HEK293T (cell line): ENCODE results near the gene ZNF579.

Experiments used
- CTCF ChIA-PET: fragments of 350-600 bp; formaldehyde crosslinking; extraction: SDS; loops from one replicate; lab custom pipeline; 2021; ENCODE audit warnings: antibody characterized with exemption, inconsistent platforms; lab: Yijun Ruan, JAX
- POLR2A ChIA-PET: fragments of 350-600 bp; formaldehyde crosslinking; extraction: SDS; loops from one replicate; lab custom pipeline; 2020; ENCODE audit warnings: antibody characterized with exemption, inconsistent platforms; lab: Yijun Ruan, JAX
- DNase-seq: peaks from one replicate; pipeline ENCODE4 v3.0.0; 2012; ENCODE audit warnings: mixed read lengths; ENCODE audit errors: extremely low spot score
- ARNT ChIP-seq: fragments of 450-650 bp; IDR thresholded peaks from 2 replicates; pipeline ENCODE4 v1.6.1; 2017; ENCODE audit warnings: mild to moderate bottlenecking
- BHLHE40 ChIP-seq: fragments of 450-650 bp; IDR thresholded peaks from 2 replicates; pipeline ENCODE4 v1.6.1; 2016; ENCODE audit warnings: mild to moderate bottlenecking, moderate library complexity, borderline replicate concordance
- CTBP1 ChIP-seq: fragments of 450-650 bp; IDR thresholded peaks from 2 replicates; pipeline ENCODE4 v1.6.1; 2016; ENCODE audit warnings: borderline replicate concordance
- ELF4 ChIP-seq: fragments of 450-650 bp; IDR thresholded peaks from 2 replicates; pipeline ENCODE4 v1.6.1; 2017; ENCODE audit warnings: antibody characterized with exemption
- FOXA1 ChIP-seq: fragments of 450-650 bp; IDR thresholded peaks from 2 replicates; pipeline ENCODE4 v1.6.1; 2016; ENCODE audit warnings: mild to moderate bottlenecking
- FOXK2 ChIP-seq: fragments of 450-650 bp; IDR thresholded peaks from 2 replicates; pipeline ENCODE4 v1.6.1; 2016; ENCODE audit warnings: mild to moderate bottlenecking
- FOXM1 ChIP-seq: fragments of 450-650 bp; IDR thresholded peaks from 2 replicates; pipeline ENCODE4 v1.6.1; 2017; ENCODE audit warnings: mild to moderate bottlenecking, borderline replicate concordance
- HDGF ChIP-seq: fragments of 450-650 bp; IDR thresholded peaks from 2 replicates; pipeline ENCODE4 v1.6.1; 2017; ENCODE audit warnings: antibody characterized with exemption, borderline replicate concordance
- L3MBTL2 ChIP-seq: fragments of 450-650 bp; conservative IDR thresholded peaks from 2 replicates; pipeline ENCODE4 v1.6.1; 2016; ENCODE audit warnings: mild to moderate bottlenecking
- LEF1 ChIP-seq: fragments of 450-650 bp; IDR thresholded peaks from 2 replicates; pipeline ENCODE4 v1.6.1; 2017; ENCODE audit warnings: mild to moderate bottlenecking, borderline replicate concordance
- NFRKB ChIP-seq: fragments of 450-650 bp; IDR thresholded peaks from 2 replicates; pipeline ENCODE4 v1.6.1; 2016; ENCODE audit warnings: mild to moderate bottlenecking, moderate library complexity
- PKNOX1 ChIP-seq: fragments of 450-650 bp; IDR thresholded peaks from 2 replicates; pipeline ENCODE4 v1.6.1; 2016
- SP1 ChIP-seq: fragments of 450-650 bp; IDR thresholded peaks from 2 replicates; pipeline ENCODE4 v1.6.1; 2017
- SUZ12 ChIP-seq: fragments of 450-650 bp; IDR thresholded peaks from 2 replicates; pipeline ENCODE4 v1.6.1; 2016; ENCODE audit warnings: mild to moderate bottlenecking
- TARDBP ChIP-seq: fragments of 450-650 bp; IDR thresholded peaks from 2 replicates; pipeline ENCODE4 v1.6.1; 2016
- ZNF384 ChIP-seq: fragments of 450-650 bp; IDR thresholded peaks from 2 replicates; pipeline ENCODE4 v1.6.1; 2016

The ZNF579 gene

GRCh38 chr19:55617426-55617825, 36.8 kb upstream of the ZNF579 start:
- ChIA-PET CTCF (interaction anchor here (0.8 kb wide), 1 partner anchor 11 kb away, joined by 3 read pairs; the partner anchor contains the start of gene ZNF865), POLR2A (interaction anchor here (0.7 kb wide), 1 partner anchor 214 kb away, joined by 3 read pairs; no protein-coding TSS in a partner anchor)
- DNase-seq: no peak

GRCh38 chr19:55616395-55616875, 35.8 kb upstream of the ZNF579 start:
- CTCF ChIA-PET: no interaction called here
- no peak for DNase-seq
- TF ChIP-seq ARNT (no peak), SUZ12 (no peak), HDGF (no peak), PKNOX1 (no peak), FOXM1 (no peak), TARDBP (no peak), ZNF384 (no peak), ELF4 (no peak), CTBP1 (no peak), SP1 (no peak), FOXK2 (no peak), LEF1 (no peak), FOXA1 (no peak), BHLHE40 (no peak), L3MBTL2 (no peak), NFRKB (no peak)
- POLR2A ChIA-PET: no interaction called here

More at GRCh38 chr19:55617426-55617825, 36.8 kb upstream of the ZNF579 start:
- TF ChIP-seq TARDBP: no peak
- TF ChIP-seq BHLHE40: no peak
- no peak for TF ChIP-seq FOXM1

- CTCF ChIA-PET: no interaction called here
- DNase-seq: no peak
These were observed 35.1 kb upstream of the ZNF579 start for GRCh38 chr19:55615543-55616394.

GRCh38 chr19:55614711-55615542, 34.3 kb upstream of the ZNF579 start:
- TF ChIP-seq L3MBTL2 (no peak), HDGF (no peak), SUZ12 (no peak), BHLHE40 (no peak), FOXK2 (no peak), NFRKB (no peak), ELF4 (no peak), FOXM1 (no peak), FOXA1 (no peak), PKNOX1 (no peak), SP1 (no peak), ZNF384 (no peak), LEF1 (no peak), TARDBP (no peak)
- ChIA-PET CTCF (no interaction called here), POLR2A (no interaction called here)
- DNase-seq: no peak

More at GRCh38 chr19:55615543-55616394, 35.1 kb upstream of the ZNF579 start:
- POLR2A ChIA-PET: no interaction called here
- TF ChIP-seq FOXA1: no peak

GRCh38 chr19:55613930-55614710, 33.5 kb upstream of the ZNF579 start:
- POLR2A ChIA-PET: no interaction called here
- DNase-seq: no peak
- TF ChIP-seq TARDBP (no peak), ZNF384 (no peak), CTBP1 (no peak), NFRKB (no peak)
- CTCF ChIA-PET: no interaction called here

GRCh38 chr19:55613396-55613795, 32.7 kb upstream of the ZNF579 start:
- DNase-seq: no peak
- POLR2A ChIA-PET: interaction anchor here (1.3 kb wide), 1 partner anchor 14 kb away, joined by 3 read pairs; the partner anchor contains the start of gene FIZ1
- CTCF ChIA-PET: no interaction called here
- TF ChIP-seq CTBP1: no peak
